A549 treated with GW870086 at 1 μM for 4 hours (cell line): ENCODE measurements around the gene KIAA0232. TPM values are rescaled to one million over a fixed set of nuclear protein-coding genes. Genes with fewer than 3 reads are reported as not detected.

Experiments used
- total RNA-seq: library from RNA; stranded (reverse); fragments of 200-300 nt; extraction: Qiagen RNA extraction; gene quantifications from 5 replicates; pipeline ENCODE4 v1.2.3, GENCODE V29; 2022; ENCODE audit warnings: low read depth

The KIAA0232 gene, protein sequence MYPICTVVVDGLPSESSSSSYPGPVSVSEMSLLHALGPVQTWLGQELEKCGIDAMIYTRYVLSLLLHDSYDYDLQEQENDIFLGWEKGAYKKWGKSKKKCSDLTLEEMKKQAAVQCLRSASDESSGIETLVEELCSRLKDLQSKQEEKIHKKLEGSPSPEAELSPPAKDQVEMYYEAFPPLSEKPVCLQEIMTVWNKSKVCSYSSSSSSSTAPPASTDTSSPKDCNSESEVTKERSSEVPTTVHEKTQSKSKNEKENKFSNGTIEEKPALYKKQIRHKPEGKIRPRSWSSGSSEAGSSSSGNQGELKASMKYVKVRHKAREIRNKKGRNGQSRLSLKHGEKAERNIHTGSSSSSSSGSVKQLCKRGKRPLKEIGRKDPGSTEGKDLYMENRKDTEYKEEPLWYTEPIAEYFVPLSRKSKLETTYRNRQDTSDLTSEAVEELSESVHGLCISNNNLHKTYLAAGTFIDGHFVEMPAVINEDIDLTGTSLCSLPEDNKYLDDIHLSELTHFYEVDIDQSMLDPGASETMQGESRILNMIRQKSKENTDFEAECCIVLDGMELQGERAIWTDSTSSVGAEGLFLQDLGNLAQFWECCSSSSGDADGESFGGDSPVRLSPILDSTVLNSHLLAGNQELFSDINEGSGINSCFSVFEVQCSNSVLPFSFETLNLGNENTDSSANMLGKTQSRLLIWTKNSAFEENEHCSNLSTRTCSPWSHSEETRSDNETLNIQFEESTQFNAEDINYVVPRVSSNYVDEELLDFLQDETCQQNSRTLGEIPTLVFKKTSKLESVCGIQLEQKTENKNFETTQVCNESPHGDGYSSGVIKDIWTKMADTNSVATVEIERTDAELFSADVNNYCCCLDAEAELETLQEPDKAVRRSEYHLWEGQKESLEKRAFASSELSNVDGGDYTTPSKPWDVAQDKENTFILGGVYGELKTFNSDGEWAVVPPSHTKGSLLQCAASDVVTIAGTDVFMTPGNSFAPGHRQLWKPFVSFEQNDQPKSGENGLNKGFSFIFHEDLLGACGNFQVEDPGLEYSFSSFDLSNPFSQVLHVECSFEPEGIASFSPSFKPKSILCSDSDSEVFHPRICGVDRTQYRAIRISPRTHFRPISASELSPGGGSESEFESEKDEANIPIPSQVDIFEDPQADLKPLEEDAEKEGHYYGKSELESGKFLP (N-terminal part only)
- total RNA-seq: 7.4 to 11.5 TPM (median 11.1 TPM) in 5 replicates

GRCh38 chr4:6782147-6782845 is at the start of gene KIAA0232:
Gene KIAA0232 (plus strand): TSS chr4:6782727. CDS start chr4:6824454, 41,727 bp downstream.

DNA sequence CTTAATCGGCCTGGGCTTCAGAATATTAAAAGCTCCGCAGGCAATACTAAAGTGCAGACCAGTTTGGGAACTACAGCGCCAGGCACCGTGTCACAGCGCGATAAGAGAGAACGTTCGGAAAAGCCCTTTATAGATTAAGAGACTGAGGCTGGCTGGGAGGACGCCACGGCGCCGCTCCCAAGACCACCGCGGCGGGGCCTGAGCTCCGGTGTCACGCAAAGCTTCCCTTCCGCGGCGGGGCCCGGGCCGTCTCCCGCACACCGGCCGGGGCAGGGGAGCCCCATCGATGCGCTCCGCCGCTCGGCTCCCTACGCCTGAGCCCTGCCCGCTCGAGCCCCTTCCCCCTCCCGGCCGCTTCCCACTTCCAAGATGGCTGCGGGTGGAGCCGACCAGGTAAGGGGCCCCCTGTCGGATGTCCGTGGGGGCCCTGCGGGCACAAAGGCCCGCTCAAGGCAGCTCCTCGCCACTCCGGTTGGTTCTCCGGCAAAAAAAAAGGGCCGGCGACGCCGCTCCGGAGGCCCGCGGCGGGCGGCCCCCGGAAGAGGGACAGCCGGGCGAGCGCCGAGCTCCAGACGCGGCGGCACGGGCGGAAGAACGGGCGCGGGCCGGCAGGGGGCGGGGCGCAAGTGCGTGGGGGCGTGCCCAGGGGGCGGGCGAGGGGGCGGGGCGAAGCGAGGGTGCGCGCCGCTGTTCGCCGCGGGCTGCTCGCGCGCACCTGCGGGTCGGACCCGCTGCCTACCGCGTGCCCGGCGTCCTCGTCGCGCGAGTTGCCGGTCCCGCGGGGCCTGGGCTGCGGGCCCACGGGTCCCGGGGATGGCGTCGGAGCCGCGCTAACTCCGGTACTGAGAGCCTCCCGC is 126.8 kb downstream of the KIAA0232 start, which contains the start of gene TBC1D14:
TBC1D14 (plus strand) TSS at position 714 of the 857 bp plus-strand sequence. CDS start 13,564 bp downstream, outside the sequence.

Other genes with a start within 250 kb of the KIAA0232 start
- gene MAN2B2, start 207.5 kb upstream of the KIAA0232 start, total RNA-seq: 8.1 to 10.5 TPM (median 9.4 TPM) in 5 replicates
- gene MRFAP1, start 142.0 kb upstream of the KIAA0232 start, total RNA-seq: 229 to 261 TPM (median 251 TPM) in 5 replicates
- 31.8 to 89.1 TPM (median 73.1 TPM) in 5 replicates for gene S100P, start 88.8 kb upstream of the KIAA0232 start, total RNA-seq
- 31.6 to 36.0 TPM (median 34.7 TPM) in 5 replicates for gene MRFAP1L1, start 72.9 kb upstream of the KIAA0232 start, total RNA-seq
- 14.2 to 18.8 TPM (median 15.7 TPM) in 5 replicates for gene BLOC1S4, start 66.6 kb upstream of the KIAA0232 start, total RNA-seq
- gene TBC1D14, start 127.1 kb downstream of the KIAA0232 start, total RNA-seq: 34.1 to 39.4 TPM (median 38.3 TPM) in 5 replicates